ENCODE data around the gene AGPAT3.
A peak's percentile ranks its signal among the peaks of the same experiment; 100 is the strongest.

AGPAT3 gene

DNA sequence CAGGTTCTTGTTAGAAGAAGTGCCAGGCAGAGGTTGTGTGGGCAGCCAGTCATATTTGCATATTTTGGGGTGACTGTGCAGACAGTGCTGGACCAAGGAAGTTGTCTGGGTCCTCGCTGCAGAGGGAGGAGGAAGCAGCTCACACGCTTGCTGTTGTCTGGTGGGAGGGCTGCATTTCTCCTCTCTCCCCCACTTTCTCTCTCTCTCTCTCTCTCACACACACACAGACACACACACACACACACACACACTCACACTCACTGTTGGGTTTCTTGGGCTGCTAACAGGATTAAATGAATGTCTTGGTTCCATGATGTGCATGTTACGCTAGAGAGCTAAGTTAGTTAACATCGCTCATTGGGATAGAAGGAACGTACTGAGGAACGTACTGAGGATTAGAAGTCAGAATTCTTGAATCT, 72.9 kb downstream of the AGPAT3 start:
- DNase-seq (ENCODE audit: low spot score): no peak

DNA sequence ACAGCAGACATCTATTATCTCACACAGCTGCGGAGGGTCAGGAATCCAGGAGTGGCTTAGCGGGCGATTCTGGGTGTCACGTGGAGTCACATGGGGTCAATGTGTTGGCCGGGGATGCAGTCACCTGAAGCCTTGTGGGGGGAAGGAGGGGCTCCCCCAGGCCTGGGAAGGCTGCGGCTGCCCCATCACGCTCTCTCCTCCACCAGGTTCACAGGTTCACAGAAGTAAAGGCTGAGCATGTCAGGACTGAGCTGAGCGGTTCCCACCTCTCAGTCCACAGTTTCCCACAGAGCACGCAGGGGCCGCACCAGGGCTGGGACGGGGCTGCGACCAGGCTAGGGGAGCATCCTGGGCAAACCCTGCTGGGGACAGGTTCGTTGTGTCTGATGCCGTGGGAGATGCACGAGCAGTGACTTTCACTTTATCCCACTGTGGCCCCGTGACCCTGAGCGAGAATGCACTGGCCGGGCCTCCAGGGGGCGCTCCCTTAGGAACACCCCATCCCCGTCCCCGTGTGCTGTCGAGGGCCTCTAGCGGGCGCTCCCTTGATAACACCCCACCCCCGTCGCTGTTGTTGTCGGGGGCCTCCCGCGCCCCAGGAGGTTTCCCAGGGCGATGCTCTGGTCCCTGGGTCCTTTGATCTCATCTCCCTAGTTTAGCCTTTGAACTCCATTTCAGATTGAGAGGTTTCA, 73.9 kb downstream of the AGPAT3 start:
- peak; percentile 63 for DNase-seq (ENCODE audit: low spot score)

DNA sequence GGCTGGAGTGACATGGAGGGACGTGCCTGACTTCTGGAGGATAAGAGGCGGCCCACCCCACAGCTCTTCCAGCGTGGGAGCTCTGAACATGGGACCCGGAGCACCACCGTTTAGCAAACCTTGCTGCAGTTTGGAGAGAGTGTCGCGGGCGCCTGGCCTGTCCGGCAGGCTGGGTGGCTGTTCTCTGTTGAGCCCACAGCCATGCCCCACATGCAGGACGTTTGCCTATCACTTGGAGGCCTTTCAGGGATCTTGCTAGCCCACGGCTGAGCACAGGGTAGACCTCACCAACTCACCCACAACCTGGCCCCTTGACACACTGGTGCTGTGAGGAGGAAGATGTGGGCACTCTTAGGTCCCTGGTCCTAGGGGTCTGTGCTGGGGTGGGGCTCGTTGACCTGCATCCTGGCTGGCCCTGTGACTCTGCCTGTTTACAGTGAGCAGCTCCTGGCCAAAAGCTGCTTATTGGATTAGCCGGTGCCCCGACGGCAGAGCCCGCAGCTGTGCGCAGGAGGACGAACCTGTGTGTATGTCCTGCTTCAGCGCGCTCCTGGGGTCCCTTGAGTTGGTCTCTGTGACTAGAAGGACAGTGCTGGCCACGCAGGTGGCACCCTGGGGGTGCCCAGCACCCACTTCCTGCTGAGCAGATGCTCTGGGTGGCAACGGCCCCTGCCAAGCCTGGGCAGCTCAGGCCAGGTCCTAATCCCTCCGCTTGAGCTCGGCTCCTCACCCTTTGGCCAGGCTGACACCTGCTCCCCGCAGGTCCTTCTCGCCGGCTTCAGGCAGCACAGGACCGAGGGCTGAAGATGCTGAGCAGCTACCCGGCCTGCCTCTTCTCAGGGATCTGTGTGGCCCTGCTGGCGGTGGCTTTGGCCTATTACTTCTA, 74.7 kb downstream of the AGPAT3 start:
- DNase-seq (ENCODE audit: low spot score): no peak

DNA sequence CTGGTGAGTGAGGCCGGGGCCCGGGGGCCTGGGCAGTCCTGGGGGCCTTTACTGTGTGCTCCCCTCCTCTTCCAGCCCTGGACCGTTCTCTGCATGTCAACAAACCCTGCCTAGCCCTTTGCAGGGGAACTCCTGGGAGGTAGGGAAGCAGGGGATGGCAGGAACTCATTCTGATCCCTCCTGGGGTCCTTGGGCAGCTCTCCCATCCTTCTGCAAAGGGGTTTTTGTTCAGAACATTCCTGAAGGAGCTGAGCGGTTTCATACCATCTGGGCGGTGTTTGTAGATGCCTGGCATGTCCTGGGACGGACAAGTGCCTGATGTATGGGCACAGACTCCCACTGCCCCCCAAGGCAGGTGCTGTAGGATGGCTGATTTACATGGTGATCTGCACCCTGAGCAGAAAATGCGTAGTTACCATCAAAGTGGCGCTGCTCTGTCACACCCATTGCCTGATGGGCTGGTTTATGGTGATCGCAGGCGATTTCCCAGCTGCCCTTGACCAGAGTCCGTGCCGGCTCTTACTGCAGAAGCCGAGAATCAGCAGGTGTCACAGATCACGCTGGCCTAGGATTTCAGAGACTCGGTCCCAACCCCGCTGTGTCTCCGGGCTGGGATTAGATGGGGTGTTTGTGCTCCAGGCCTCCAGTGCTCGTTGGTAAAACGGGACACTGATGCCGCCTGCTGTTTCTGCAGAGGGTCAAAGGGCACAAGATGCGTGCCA, 75.5 kb downstream of the AGPAT3 start:
- DNase-seq (ENCODE audit: low spot score): no peak

DNA sequence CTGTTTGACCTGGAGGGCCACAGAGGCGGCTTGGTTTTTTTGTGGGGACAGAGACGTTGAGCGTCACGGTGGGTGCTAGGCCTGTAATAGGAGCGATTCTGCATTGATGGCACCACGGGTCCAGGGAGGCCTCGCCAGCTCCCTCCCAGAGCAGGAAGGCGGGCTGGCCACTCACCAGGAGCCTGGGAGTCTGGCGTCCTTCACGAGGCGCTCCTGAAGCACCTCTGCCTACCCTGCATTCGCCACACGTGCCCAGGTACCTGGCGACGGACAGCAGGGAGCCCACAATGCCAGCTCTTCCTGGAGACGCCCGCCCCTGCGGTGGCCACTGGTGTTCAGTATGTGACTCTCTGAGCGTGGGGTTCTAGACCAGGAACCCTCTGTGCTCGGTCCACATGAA, 77.2 kb downstream of the AGPAT3 start:
- no peak for DNase-seq (ENCODE audit: low spot score)

DNA sequence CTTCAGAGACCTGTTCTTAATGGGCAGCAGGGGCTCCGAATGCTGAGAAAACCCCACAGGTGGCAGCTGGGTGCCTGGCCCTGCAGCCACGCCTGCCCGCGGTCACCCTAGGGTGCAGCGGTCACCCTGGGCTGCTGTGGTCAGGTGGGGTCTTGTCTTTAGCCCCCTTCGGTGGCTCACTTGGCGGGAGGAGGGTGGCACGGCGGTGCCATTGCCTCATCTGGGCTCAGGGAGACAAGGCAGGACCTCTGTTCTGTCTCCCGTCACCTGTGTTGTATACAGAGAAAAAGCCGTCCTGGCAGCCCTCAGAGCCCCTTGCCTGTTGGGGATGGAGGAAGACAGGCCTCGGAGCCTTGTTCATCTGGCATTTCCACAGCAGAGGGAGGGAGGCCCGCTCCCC, 77.6 kb downstream of the AGPAT3 start:
- DNase-seq (ENCODE audit: low spot score): no peak

DNA sequence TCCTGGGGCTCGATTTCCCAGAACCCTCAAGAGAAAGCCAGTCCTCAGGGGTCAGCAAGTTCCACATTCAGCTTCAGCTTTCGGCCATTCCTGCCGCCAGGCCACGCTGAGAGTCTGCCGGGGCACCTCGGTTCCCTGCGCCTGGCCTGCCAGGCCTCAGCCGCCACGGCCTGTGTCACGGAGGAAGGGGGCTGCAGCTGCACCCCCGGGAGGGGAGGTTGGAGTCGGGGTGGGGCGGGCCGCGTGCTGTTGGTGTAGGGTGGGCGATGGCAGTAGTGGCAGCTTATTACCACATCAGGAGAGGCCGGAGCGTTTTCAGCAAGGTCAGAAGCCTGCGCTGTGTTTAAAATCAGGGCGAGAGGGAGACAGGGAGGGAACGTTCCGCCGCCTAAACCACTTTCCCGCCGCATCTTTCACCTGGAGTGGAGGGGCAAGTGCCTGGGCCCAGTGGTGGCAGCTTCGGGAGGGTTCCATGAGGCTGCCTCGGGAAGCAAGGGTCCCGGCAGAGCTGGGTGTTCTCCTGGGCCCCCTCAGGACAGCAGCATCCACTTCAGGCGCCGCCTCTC, 78.6 kb downstream of the AGPAT3 start:
- no peak for DNase-seq (ENCODE audit: low spot score)

DNA sequence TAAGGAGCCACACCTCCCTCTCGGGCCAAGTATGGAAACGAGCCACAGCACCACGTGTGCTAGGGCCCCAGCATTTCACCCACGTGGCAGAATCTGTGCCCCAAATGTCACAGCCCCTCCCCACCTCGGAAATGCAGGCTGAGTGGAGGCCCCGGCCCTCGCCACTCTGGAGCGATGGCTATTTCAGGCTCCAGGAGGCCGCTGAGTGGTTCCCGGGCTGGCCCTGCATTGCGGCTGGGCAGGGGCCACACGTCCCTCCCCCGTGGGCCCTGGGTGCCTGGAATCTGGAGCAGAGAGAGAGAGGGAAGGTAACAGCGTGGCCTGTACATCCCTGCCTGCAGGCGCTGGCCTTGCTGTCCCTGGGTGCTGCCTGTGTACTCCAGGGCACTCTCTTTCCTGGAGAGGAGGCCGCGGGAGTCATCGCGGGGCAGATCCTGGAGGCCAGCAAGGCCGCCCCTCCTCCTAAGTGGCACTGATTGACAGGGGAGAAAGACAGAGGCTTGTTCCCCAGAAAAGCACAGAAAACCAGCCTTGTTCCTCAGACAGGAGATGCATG, 79.1 kb downstream of the AGPAT3 start:
- no peak for DNase-seq (ENCODE audit: low spot score)

DNA sequence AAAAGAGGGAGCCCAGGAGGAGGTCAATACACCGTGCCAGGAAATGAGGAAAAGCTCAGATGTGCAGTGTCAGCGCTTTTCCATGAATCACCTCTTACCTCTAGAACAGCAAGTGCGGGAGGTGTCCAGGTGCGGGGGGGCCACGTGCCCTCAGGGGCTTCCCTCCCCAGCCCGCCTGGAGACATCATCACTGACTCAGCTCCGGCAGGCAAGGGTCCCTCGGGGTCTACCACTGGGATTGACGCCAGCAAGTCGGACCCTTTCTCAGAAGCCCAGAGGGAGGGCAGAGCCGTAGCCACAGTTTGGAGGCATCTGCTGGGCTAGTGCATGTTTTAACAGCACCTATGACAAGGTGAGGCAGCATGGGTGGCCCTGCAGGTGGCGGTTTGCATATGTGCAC, 79.7 kb downstream of the AGPAT3 start:
- DNase-seq (ENCODE audit: low spot score): no peak

DNA sequence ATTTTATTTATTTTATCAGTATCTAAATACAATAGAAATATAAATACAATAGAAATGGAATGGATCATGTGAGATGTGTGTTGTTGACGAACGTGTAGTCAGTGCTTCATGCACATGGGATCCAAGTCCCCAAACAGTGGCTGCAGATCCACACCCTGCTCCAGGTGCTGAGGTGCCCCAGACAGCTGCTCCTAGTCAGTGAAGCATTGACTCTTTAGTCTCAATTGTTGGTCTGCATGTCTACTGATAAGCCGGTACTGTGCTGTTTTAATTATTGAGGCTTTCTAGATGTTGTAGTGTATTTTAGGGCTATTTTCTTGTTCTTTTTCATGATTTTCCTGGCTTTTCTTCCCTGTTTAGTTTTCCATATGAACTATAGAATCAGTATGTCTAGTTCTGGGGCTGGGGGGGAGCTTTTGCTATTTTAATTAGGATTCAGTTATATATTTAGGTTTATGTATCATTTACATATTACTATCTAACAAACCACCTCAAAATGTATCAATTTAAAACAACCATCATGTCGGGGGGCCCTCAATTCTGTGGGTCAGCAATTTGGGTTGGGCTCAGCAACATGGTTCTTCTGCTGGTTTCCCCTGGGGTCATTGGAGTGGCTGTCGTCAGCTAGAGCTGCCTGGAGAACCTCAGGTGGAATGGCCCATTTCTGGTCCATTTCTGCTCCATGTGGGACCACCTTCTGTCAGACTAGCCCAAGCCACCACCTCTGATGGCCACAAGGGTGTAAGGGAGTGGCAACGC, 83.9 kb downstream of the AGPAT3 start:
- DNase-seq (ENCODE audit: low spot score): no peak

DNA sequence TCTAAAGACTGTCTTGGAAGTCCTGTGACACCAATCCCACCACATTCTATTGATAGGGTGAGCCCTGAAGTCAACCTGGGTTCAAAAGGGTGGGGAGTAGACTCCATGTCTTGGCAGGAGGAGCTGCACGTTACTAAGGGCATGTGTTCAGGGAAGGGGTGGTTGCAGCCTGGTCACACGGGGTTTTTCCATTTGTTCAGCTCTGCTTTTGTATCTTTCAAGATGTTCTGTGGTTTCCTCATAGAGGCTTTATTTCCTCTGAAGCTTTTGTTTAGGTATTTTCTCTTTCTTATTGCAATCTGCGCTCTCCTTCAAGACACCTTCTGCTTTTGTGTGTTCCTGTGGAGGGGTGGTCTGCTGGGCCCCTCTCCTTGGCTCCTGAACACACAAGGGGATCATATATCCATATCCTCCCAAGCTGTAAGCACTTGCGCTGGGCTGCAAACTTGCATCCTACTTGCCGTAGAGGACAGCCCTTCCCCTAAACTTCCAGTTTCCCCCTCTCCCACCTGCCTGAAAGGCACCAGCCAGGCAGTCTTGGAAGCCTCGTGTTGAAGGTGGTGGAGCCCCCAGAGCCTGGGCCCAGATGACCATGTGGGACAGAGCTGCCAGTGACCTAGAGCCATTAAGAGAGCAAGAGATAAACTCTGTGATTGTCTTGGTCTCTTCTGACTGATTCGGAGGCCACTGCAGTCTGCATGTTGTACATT, 84.6 kb downstream of the AGPAT3 start:
- no peak for DNase-seq (ENCODE audit: low spot score)

DNA sequence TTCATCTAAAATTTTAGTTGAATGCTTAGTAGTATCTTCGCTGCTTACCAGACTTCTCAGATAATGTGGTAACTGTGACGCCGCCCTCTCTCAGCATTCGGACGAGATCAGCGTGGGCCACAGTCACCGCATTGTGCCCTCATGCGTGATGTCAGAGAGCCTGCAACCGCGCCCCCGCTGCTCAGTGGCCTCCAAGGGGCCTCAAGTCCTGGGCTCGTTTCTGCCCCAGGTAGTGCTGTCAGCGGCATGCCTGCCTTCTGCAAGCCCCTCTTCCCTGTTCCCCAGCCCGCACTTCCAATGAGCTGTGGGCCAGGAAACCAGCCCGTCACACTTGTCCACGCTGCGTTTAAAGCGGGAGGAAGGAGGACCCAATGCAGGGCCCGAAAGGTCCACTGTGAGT, 85.5 kb downstream of the AGPAT3 start:
- no peak for DNase-seq (ENCODE audit: low spot score)

DNA sequence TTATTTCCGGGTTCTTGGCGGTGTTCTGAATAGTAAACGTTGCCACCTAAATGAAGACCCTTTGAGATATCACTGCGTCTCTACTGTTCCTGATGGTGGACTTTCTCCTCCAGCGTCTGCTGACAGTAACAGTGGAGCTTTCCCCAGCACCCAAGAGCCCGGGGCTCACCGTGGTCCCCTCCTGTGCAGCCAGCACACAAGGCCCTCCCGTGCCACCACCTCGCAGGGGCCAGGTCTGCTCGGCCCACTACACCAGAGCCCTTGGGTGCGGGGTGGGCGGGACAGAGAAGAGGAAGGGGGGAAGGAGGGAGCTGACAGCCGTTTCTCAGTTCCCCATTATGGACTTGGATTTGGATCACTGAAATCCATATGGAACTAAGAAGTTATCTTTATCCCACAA, 85.9 kb downstream of the AGPAT3 start:
- DNase-seq (ENCODE audit: low spot score): no peak

DNA sequence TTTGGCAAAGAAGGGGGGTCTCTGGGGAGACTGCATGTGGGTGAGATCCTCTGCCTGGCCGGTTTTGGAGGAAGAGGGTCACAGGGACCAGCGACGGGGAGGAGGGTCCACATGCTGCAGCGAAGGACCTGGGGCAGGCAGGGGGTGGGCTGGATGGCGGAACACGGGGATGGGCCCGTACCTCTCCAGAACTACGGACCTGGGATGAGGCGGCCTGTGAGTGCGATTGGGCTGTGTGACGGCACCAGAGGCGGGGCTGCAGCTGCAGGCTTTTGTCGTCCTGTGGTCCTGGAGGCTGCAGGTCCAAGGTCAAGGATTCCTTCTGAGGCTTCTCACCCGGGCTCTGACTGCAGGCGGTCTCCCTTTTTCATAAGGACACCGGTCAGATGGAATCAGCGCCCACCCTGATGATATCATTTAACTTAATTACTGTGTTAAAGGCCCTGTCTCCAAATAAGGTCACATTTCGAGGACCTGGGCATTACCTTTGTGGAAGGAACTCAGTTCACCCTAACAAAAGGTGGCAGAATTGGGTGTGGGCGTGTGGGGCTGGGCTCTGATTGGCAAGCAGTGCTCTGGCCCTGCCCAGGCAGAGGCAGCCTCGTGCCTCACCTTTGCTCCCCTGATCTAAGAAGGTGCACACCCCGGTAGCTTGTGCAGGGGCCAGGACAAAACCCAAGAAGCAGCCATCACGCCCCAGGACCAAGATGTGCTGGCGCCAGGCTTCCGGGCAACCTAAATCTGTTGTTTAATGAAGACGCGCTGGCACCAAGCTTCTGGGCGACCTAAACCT, 87.1 kb downstream of the AGPAT3 start:
- no peak for DNase-seq (ENCODE audit: low spot score)

DNA sequence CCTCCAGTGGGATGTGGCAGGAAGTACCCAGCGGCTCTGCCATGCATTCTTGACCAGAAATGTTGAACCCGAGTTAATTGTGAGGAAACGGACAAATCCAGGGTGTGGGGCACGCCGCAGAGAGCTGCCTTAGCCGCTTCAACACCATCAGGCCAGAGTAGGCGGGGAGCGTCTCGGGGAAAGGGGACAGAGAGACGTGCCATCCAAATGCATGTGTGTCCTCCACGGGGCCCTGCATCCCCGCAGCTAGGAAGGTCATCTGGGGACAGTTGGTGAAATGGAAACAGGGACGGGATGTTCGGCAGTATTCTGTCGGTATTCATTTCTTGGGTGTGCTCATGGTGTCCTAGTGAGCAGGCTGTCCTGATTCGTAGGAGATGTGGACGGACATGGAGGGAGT, 88.0 kb downstream of the AGPAT3 start:
- no peak for DNase-seq (ENCODE audit: low spot score)

DNA sequence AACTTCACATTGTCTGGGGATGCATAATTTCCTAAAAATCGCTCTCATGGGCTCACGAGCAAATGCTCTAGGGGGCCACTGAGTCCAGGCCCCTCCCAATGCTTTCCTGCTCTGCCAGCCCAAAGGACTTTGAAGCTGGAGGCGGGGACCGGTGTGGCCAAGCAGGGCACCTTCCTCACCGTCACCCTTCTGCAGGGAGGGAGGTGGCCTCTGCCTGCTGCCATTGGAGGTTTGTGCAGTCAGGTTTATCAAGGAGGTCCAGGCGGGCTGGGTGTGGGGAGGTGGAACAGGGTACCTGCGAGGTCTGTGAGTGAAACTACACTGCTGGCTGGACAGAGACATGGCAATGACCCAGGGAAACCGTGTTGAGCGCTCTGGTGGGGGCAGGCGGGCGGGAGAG, 89.0 kb downstream of the AGPAT3 start:
- DNase-seq (ENCODE audit: low spot score): no peak

DNA sequence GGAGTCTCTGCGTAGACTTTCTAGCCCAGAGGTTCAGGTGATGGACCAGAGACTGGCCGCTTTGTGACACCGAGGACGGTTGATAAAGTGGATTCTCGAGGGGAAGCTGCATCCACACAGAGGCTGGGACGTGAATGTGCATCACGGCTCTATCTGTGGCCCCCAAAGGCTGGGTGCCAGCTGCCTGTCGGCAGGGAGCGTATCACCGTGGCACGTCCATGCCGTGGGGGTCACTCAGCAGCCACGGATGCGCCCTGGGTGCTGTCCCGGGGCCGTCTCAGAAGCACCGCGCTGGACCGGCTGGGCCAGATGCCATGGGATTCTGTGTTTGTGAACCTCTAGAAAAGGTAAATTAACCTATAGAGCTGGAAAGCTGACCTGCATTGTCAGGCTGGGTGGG, 89.9 kb downstream of the AGPAT3 start:
- no peak for DNase-seq (ENCODE audit: low spot score)

DNA sequence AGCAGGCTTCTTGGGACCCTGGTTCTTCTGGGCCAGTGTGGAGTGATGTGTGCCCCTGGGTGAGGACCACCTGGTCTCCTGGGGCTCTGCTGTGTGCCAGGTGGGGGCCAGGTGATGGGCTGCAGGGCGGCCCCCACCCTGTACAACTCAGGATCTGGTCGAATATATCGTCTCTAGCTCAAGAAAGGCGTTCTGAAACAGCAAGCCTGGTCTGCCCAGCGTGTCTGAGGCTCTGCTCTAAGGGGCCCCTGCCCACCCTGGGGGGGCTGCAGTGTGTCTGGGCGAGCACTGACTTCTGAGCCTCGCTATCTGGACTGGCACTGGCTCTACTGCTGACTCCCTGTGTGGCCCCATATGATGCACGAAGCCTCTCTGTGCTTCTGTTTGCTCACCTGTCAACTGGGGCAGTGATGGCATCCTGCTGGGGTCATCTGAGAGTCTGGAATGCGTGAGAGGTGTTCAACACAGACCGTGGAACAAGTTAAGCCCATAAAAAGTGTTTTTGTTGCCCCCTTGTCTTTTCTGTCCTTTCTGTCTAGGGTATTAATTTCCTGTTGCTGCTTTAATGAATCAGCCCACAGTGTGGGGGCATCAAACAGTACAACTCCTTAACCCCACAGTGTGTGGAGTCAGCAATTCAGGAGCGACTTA, 91.1 kb downstream of the AGPAT3 start:
- DNase-seq (ENCODE audit: low spot score): no peak

DNA sequence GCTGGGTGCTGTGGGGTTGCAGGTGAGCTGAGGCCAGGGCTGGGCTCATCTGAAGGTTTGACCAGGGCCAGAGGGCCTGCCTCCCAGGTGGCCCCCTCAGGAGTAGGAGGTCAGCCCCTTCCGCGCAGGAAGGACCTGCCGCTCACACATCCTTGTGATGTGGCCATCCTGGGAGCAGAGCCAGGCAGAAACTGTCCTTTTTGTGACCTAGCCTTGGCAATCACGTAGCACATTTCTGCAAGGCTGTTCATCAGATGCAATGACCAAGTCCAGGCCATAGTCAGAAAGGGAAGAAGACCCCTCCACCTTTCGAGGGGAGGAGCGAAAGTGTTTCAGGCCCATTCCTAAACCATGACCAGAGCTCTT, 91.6 kb downstream of the AGPAT3 start:
- DNase-seq (ENCODE audit: low spot score): no peak

DNA sequence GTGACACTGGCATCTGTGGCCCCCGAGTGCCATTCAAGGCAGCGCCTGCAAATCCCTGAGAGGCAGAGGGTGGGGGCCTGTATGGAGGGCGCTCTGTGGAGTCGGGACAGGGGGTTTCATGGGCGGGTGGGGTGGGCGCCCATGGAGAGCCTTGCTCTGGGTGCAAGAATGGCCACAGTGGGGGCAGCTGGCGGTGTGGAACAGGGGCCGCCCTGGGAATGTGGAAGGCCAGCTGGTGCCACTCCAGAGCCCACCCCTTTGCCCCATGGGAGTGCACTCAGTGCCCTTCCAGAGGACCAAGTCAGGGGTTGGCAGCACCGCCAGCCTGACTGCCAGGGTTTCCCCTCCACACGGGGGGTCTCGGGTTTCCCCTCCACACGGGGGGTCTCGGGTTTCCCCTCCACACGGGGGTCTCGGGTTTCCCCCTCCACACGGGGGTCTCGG, 92.1 kb downstream of the AGPAT3 start:
- DNase-seq (ENCODE audit: low spot score): no peak

Data from COLO829 (cell line).